Pancreas (tissue), 10 donors: ENCODE measurements around the gene KLHDC7B. TPM values are rescaled to one million over a fixed set of nuclear protein-coding genes. Genes with fewer than 3 reads are reported as not detected.

Experiments used
- ATAC-seq, 4 donors: fragments of 200-7000 bp; cut with Tn5 transposase; one replicate each; pipeline versions ENCODE4 v1.8.0 to v1.9.1; 2020; ENCODE audit warnings: mild to moderate bottlenecking in 4 of 4, moderate library complexity in 4 of 4
- DNase-seq, 6 donors: peaks; one replicate each; pipeline ENCODE4 v3.0.0-alpha.2; 2020
- FAIRE-seq: peaks from 2 replicates; lab custom pipeline; 2012; peaks lifted over from hg19 to GRCh38; lab: Jason Lieb, UNC
- H3K27ac ChIP-seq, 4 donors: fragments of 200-600 bp; sonication (generic); 1 replicate in 3 of 4; 2 replicates in 1 of 4; pipeline versions ENCODE4 v1.5.0 to v1.8.0; 2020
- H3K27me3 ChIP-seq, 4 donors: fragments of 200-600 bp; one replicate each; pipeline ENCODE4 v1.8.0; 2021
- H3K36me3 ChIP-seq, 3 donors: fragments of 200-600 bp; sonication (generic) in 1 of 3; one replicate each; pipeline versions ENCODE4 v1.5.0 to v1.8.0; 2020 to 2021
- H3K4me1 ChIP-seq, 3 donors: fragments of 200-600 bp; one replicate each; pipeline ENCODE4 v1.8.0; 2021
- H3K4me3 ChIP-seq, 4 donors: fragments of 200-600 bp; sonication (generic) in 2 of 4; one replicate each; pipeline versions ENCODE4 v1.5.0 to v1.8.0; 2020 to 2021
- H3K9me3 ChIP-seq, 4 donors: fragments of 200-600 bp; one replicate each; pipeline ENCODE4 v1.8.0; 2021
- CTCF ChIP-seq, 4 donors: fragments of 200-600 bp; sonication (generic) in 3 of 4; IDR thresholded peaks; one replicate each; pipeline versions ENCODE4 v1.5.0 to v1.8.0; 2021; ENCODE audit warnings: antibody characterized with exemption in 4 of 4
- WGBS, 2 donors: extraction: QIAGEN DNeasy Blood & Tissue Kit; methylation state at CpG; one replicate each; pipeline ENCODE4 v1.1.7; 2013; 5-methylcytosine and 5-hydroxymethylcytosine counted together
- intact Hi-C, 3 donors: fragments of 100-400 bp; cut with DNase I; formaldehyde crosslinking; loops; one replicate each; pipeline versions ENCODE4 v1.11.1 to v1.14.2; 2022
- polyA plus RNA-seq, 2 donors: library from polyadenylated mRNA; stranded (reverse); fragments of 200-250 nt; gene quantifications; one replicate each; pipeline ENCODE4 v1.2.3, GENCODE V29; 2013
- total RNA-seq, 6 donors: library from RNA; stranded (reverse); fragmentation: NEBNext Ultra II Directional in 4 of 6; extraction: Animal tissue kit (Norgen Biotek cat#: 25700) in 4 of 6; gene quantifications; one replicate each; pipeline versions ENCODE4 v1.2.1 to v1.2.4, GENCODE V29; 2021 to 2023
- donor health status: healthy with polysubstance abuse.
- donor health status: DM: no; HTN: no; CAD: no; lungs with moderate emphysema.
- donor health status: DM: no; HTN: no; CAD: no.
- donor health status: control.
- donor health status: control.
- donor health status: Bipolar disorder and iron deficiency.
- donor health status: DM: yes; HTN: yes; CAD: no.
- donor health status: DM: no; HTN: no; CAD: no.
- donor health status: DM: no; HTN: no; CAD: no.
- donor health status: DM: yes; HTN: yes; CAD: no.

The KLHDC7B gene
- total and polyA plus RNA-seq, 8 donors, result 0.03 to 2.1 (median 0.15) TPM; not detected in 1

GRCh38 chr22:50564289-50564688 is 18.6 kb downstream of the KLHDC7B start:
- WGBS, 2 donors, result 90 to 93% methylated on average over 11 of the region's 11 CpGs
- no peak for TF ChIP-seq CTCF (IDR thresholded peaks at IDR 0.05)
- FAIRE-seq, result no peak
- Histone ChIP-seq H3K4me3 (peak overlapping the region in 1 of 4 donors; percentile 70), H3K27ac (no peak overlapping the region), H3K9me3 (no peaks in the 10 kb centered on the region), H3K36me3 (no peaks in the 10 kb centered on the region), H3K27me3 (no peaks in the 10 kb centered on the region), H3K4me1 (peaks cover 0 to 11% (median 6%) of the 10 kb centered on the region in 3 donors)
- no peak for ATAC-seq
- DNase-seq, result peak in 1 of 6 donors; percentile 22
- intact Hi-C loops, result no loop called here

- DNase-seq (no peak), ATAC-seq (no peak), FAIRE-seq (no peak)
- 86 to 89% methylated on average over 7 of the region's 7 CpGs for WGBS, 2 donors
- peaks cover 0 to 16% (median 0%) of the 10 kb centered on the region in 3 donors for H3K36me3 ChIP-seq
- no peak overlapping the region for H3K4me3 ChIP-seq
- no peaks in the 10 kb centered on the region for H3K9me3 ChIP-seq
- no peak for TF ChIP-seq CTCF (IDR thresholded peaks at IDR 0.05)
- peaks cover 0 to 16% (median 6%) of the 10 kb centered on the region in 3 donors for H3K4me1 ChIP-seq
- no peaks in the 10 kb centered on the region for H3K27me3 ChIP-seq
- no peak overlapping the region for H3K27ac ChIP-seq
- intact Hi-C loops, result no loop called here
These were observed 22.1 kb downstream of the KLHDC7B start for GRCh38 chr22:50567721-50568252.

GRCh38 chr22:50568626-50569025 is 22.9 kb downstream of the KLHDC7B start:
- Histone ChIP-seq H3K27ac (peak overlapping the region in 3 of 4 donors; percentile 2 to 39 (median 16)), H3K27me3 (no peaks in the 10 kb centered on the region), H3K4me3 (no peak overlapping the region), H3K4me1 (peaks cover 0 to 16% (median 6%) of the 10 kb centered on the region in 3 donors), H3K36me3 (peaks cover 0 to 16% (median 0%) of the 10 kb centered on the region in 3 donors), H3K9me3 (no peaks in the 10 kb centered on the region)
- ATAC-seq (peak; percentile 51 to 80 (median 70)), FAIRE-seq (no peak), DNase-seq (peak in 3 of 6 donors; percentile 46 to 50 (median 50))
- 68 to 69% methylated on average over 7 of the region's 7 CpGs for WGBS, 2 donors
- intact Hi-C loops, result no loop called here
- TF ChIP-seq CTCF (IDR thresholded peaks at IDR 0.05), result no peak

- no peak for TF ChIP-seq CTCF (IDR thresholded peaks at IDR 0.05)
- no peaks in the 10 kb centered on the region for H3K9me3 ChIP-seq
- H3K27ac ChIP-seq, result peak overlapping the region in 3 of 4 donors; percentile 2 to 39 (median 16)
- FAIRE-seq, result no peak
- no peak overlapping the region for H3K4me3 ChIP-seq
- H3K36me3 ChIP-seq, result peaks cover 0 to 16% (median 0%) of the 10 kb centered on the region in 3 donors
- peaks cover 0 to 14% (median 6%) of the 10 kb centered on the region in 3 donors for H3K4me1 ChIP-seq
- intact Hi-C loops, result no loop called here
- ATAC-seq, result peak; percentile 54 to 83 (median 72)
- 34 to 44% methylated on average over 8 of the region's 8 CpGs for WGBS, 2 donors
- DNase-seq, result peak; percentile 62 to 76 (median 68)
- no peaks in the 10 kb centered on the region for H3K27me3 ChIP-seq
These were observed 23.4 kb downstream of the KLHDC7B start for GRCh38 chr22:50569041-50569459.
